HG03045 (cell line): ENCODE data around the gene SCTR.

Experiments
- ATAC-seq: cut with Tn5 transposase; IDR thresholded peaks from one replicate; pipeline ENCODE4 v1.9.1; 2021; ENCODE audit warnings: mild to moderate bottlenecking, moderate library complexity; ENCODE audit not compliant: unreplicated experiment

Gene SCTR

GRCh38 chr2:119488245-119489214, 35.8 kb downstream of the SCTR start:
- ATAC-seq = peak; percentile 9

GRCh38 chr2:119487434-119488244, 36.6 kb downstream of the SCTR start:
- ATAC-seq = peak; percentile 60

DNA sequence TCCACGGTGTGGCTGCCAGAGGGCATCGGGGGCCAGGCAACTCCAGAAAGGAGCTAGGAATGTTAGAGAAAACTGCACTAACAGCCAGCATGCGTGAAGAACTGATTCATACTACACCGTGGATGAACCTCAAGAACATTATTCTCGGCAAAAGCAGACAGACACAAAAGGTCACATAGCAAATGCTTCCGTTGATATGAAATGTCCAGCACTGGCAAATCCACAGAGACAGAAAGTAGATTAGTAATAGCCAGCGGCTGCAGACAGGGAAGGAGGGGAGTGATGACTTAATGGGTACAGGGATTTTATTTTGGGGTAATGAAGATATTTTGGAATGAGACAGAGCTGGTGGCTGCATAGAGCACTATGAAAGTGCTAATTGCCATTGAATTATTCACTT, 37.4 kb downstream of the SCTR start:
- ATAC-seq = no peak

- no peak for ATAC-seq
These were observed 38.0 kb downstream of the SCTR start for GRCh38 chr2:119486196-119486827.

DNA sequence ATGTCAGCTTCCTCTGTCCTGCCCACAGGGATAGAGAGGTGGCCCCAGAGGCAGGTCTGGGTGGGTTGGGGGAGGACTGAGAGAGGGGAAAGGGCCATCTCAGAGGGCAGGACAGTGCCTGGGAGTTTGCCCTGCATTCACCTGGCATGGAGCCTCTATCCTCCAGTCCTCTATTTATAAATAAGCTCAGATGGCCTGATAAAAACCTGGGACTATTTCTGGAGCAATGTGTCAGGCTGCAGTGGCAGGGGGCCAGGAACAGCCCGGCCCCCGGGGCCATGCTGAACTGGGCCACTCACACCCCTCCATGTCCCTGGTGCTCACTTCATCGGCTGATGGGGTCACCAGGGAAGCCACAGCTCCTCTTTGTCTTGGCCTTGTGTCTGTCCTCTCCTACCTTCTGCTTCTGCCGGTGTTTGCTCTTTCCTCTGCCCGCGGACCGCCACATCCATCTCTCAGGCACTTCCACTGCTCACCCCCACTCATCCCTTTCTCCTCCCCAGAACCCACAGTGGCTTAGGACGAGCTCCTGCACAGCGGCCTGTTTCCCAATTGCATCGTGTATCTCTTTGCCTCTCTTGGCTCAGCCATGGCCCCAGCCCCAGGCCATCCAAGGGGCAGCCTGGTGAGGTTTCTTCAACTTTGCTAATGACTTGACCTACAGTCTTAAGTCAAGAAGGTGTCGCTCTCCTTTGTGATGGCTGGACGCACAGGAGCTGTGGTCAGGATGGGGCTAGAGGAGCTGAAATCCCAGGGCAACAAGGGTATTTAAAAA, 38.8 kb downstream of the SCTR start:
- ATAC-seq = no peak

DNA sequence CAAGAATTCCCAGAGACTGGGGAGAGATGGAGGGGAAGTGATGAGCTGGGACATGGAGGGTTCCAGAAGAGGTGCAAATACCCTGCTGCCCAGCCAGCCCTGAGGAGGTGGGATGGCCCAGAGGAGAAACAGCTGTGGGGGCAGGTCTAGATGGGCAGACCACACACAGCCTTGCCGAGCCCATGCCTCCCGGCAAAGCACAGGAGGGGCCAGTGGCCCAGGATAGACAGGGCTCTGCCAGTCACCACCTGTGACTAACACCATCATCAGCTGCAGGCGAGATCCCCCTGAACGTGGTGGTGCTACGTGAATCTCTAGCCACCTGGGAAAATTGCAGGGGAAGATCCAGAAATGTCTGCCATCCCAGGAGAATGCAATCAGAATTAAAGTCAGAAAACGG, 39.4 kb downstream of the SCTR start:
- no peak for ATAC-seq

GRCh38 chr2:119483896-119484718, 40.2 kb downstream of the SCTR start:
- ATAC-seq = no peak

GRCh38 chr2:119483395-119483753, 40.9 kb downstream of the SCTR start:
- ATAC-seq = no peak

DNA sequence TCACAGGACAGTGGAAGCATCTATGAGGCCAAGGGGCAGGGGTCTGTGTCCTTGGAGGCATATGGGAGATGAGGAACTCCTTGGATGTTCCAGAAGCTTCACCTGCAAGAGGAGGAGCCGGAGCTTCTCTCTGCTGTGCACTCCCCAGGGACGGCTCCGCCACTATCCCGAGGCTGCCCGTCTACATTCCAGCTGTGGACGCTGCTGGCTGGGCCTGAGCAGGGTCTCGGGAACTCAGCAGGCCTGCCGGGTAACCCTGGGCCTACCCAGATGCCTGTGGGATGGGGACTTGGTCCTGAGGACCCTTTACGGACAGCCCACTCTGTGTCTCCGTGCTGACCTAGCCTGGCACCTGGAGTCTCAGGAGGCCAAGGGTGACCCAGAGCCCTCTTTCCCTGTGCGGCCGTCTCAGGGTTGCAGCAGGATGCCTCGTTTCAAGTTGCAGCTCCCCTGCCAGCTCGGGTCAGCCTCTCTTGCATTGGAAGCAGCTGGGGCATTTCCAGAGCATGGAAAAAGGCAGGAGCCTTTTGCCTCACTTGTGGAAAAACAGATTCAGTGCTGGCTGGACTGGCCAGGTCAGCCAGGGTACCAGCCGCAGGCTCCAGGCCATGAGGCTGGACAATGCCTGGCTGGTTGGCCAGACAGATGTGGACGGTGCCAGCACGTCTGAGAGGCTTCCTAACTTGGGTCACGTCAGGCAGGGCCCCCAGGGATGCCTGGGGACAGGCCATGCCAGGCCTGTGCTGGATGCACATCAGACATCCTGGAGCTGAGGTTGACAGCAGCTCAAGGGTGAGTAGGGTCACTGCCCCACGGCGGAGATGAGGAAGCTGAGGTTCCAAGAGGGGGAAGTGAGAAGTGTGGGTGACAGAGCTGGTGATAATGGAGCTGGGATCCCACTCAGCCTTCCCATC, 41.5 kb downstream of the SCTR start:
- no peak for ATAC-seq

- no peak for ATAC-seq
These were observed 42.5 kb downstream of the SCTR start for GRCh38 chr2:119481501-119482455.

- no peak for ATAC-seq
These were observed 43.6 kb downstream of the SCTR start for GRCh38 chr2:119480718-119481142.

- no peak for ATAC-seq
These were observed 44.1 kb downstream of the SCTR start for GRCh38 chr2:119480184-119480583.

GRCh38 chr2:119478978-119479295, 45.3 kb downstream of the SCTR start:
- ATAC-seq = no peak

DNA sequence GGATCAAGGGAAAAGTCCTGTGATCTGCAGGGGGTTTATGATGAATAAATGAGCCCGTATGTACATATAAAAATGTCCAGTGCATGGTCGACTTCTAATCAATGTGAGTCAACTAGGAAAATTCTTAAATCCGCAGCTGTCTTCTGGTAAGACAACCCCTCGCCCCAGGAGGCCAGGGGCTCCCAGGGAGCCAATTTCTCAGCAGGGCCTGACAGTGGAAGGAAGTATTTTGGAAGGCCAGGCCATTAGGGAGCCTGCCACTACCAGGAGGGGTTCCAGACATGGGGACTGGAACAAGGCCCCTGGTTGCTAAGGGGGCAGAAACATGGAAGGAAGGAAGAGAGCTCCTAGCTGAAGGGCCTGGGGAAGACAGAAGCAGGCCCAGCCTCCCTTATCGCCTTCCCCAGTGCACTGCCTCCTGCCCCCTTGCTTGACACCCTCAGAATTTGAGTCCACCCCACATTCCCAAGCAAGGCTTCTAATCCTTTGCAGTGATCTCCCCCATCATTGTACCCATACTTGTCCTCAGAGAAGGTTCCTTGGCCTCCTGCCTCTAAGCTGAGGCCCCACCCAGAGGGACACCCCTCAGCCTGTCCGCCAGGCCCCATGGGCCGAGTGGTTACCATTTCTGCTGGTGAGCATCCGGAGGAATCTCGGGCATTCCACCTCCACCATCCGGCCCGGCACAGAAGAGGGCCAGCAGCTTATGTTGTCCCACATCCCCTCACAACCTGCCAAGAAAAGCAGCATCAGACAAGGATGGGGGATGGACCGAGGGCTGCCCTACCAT, 45.9 kb downstream of the SCTR start:
- no peak for ATAC-seq

DNA sequence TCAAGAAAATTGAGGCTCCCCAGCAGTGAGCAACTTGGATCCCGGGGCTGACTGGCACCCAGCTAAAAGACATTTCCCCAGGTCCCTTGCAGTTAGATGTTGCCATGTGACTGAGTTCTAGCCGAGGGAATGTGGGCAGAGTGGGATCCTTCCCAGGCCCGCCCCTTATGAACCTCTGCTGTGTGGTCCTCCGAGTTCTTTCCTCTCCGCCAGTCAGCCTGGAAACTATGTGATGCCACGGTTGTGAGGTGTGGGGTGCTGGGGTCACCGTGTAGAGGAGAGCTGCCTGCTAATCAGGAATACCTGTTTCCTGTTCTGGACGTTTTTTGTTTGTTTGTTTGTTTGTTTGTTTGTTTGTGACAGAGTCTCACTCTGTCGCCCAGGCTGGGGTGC, 47.2 kb downstream of the SCTR start:
- no peak for ATAC-seq

- no peak for ATAC-seq
These were observed 47.8 kb downstream of the SCTR start for GRCh38 chr2:119476301-119477112.
